HCT116 (cell line): Measurements from ENCODE around the gene FNIP2. TPM values are rescaled to one million over a fixed set of nuclear protein-coding genes. Genes with fewer than 3 reads are reported as not detected.

Experiments used
- ATAC-seq: fragments of 200-7000 bp; cut with Tn5 transposase; 2 replicates; pipeline ENCODE4 v1.9.1; 2020; ENCODE audit warnings: mild to moderate bottlenecking, moderate library complexity
- BruUV-seq: library from RNA; stranded (reverse); fragments of 400-500 nt; replicated peaks from 2 replicates; lab custom pipeline; 2021; lab: Mats Ljungman, UMichigan
- CTCF ChIA-PET: fragments of 300-600 bp; sonication (Branson Sonifier 250); formaldehyde crosslinking; loops from one replicate; lab custom pipeline; 2021; ENCODE audit warnings: antibody characterized with exemption; lab: Charles Lee
- POLR2A ChIA-PET: fragments of 300-600, 350-600 bp; sonication (Branson Sonifier 250); formaldehyde crosslinking; loops from one replicate; lab custom pipeline; 2021; ENCODE audit warnings: antibody characterized with exemption; lab: Charles Lee
- RAD21 ChIA-PET, 2 experiments: fragments of 300-600 bp; sonication (Branson Sonifier 250); formaldehyde crosslinking; loops; one replicate each; lab custom pipeline; 2023; ENCODE audit warnings: low total read pairs in 2 of 2; ENCODE audit not compliant: uncharacterized antibody in 2 of 2, unreplicated experiment in 2 of 2, low non-redundant PET in 1 of 2; lab: Charles Lee
- DNase-seq: peaks from one replicate; pipeline ENCODE4 v3.0.0-alpha.2; 2010; ENCODE audit warnings: low read depth, low spot score
- H2AFZ ChIP-seq: fragments of 200-600 bp; shearing (Covaris generic), sonication (generic); 2 replicates; pipeline ENCODE4 v1.6.1; 2017; ENCODE audit warnings: low read depth, mixed run types, mixed read lengths, antibody characterized with exemption, low read length; ENCODE audit not compliant: poor library complexity, severe bottlenecking
- H3K27ac ChIP-seq: 2 replicates; pipeline ENCODE4 v1.5.1; 2012; ENCODE audit warnings: low read depth, low read length
- H3K27me3 ChIP-seq: fragments of 200-600 bp; sonication (generic); 2 replicates; pipeline ENCODE4 v1.6.1; 2016; ENCODE audit warnings: mixed run types, low read length, mixed read lengths; ENCODE audit not compliant: insufficient read depth
- H3K36me3 ChIP-seq, 2 experiments: fragments of 200-500 bp in 1 of 2; fragments of 200-600 bp in 1 of 2; sonication (Bioruptor generic) in 1 of 2; sonication (generic) in 1 of 2; 2 replicates each; pipeline versions ENCODE4 v1.5.1 to v1.6.1; 2014 to 2016; ENCODE audit warnings: low read length in 2 of 2, inconsistent platforms in 1 of 2, mixed read lengths in 1 of 2, mixed run types in 1 of 2; ENCODE audit not compliant: insufficient read depth in 2 of 2, control insufficient read depth in 1 of 2
- H3K4me1 ChIP-seq, 2 experiments: fragments of 200-600 bp in 1 of 2; sonication (generic) in 1 of 2; 2 replicates each; pipeline versions ENCODE4 v1.5.1 to v1.6.1; 2012 to 2017; ENCODE audit warnings: low read length in 2 of 2, inconsistent platforms in 1 of 2, mild to moderate bottlenecking in 1 of 2, mixed read lengths in 1 of 2, mixed run types in 1 of 2, moderate library complexity in 1 of 2; ENCODE audit not compliant: insufficient read depth in 2 of 2, control insufficient read depth in 1 of 2
- H3K4me2 ChIP-seq: fragments of 200-600 bp; sonication (generic); 2 replicates; pipeline ENCODE4 v1.6.1; 2017; ENCODE audit warnings: mixed run types, low read length, mixed read lengths
- H3K4me3 ChIP-seq, 2 experiments: fragments of 200-600 bp in 1 of 2; sonication (generic) in 1 of 2; replicated peaks in 1 of 2; 2 replicates each; pipeline ENCODE4 v1.5.1; 2011 to 2016; ENCODE audit warnings: low read length in 2 of 2, control low read depth in 1 of 2, low read depth in 1 of 2, mild to moderate bottlenecking in 1 of 2, mixed read lengths in 1 of 2, mixed run types in 1 of 2
- H3K79me2 ChIP-seq: fragments of 200-600 bp; sonication (generic); 2 replicates; pipeline ENCODE4 v1.6.1; 2017; ENCODE audit warnings: mild to moderate bottlenecking, mixed run types, low read length, moderate library complexity, mixed read lengths; ENCODE audit not compliant: insufficient read depth
- H3K9ac ChIP-seq: fragments of 200-600 bp; sonication (generic); 2 replicates; pipeline ENCODE4 v1.6.1; 2016; ENCODE audit warnings: low read length, mixed read lengths
- H3K9me2 ChIP-seq: fragments of 200-600 bp; sonication (generic), shearing (Covaris generic); 2 replicates; pipeline ENCODE4 v1.6.1; 2017; ENCODE audit warnings: mixed run types, mild to moderate bottlenecking, moderate library complexity; ENCODE audit not compliant: insufficient read depth
- H3K9me3 ChIP-seq, 2 experiments: fragments of 200-500 bp in 1 of 2; fragments of 200-600 bp in 1 of 2; sonication (Bioruptor generic) in 1 of 2; sonication (generic) in 1 of 2; 2 replicates each; pipeline ENCODE4 v1.6.1; 2014 to 2017; ENCODE audit warnings: low read length in 2 of 2, mixed read lengths in 2 of 2, inconsistent platforms in 1 of 2, low read depth in 1 of 2, mild to moderate bottlenecking in 1 of 2, mixed run types in 1 of 2, moderate library complexity in 1 of 2; ENCODE audit not compliant: control insufficient read depth in 1 of 2, insufficient read depth in 1 of 2
- H4K20me1 ChIP-seq: fragments of 200-600 bp; sonication (generic), shearing (Covaris generic); 2 replicates; pipeline ENCODE4 v1.6.1; 2017; ENCODE audit warnings: mixed run types, mild to moderate bottlenecking, moderate library complexity; ENCODE audit not compliant: insufficient read depth
- CBX3 ChIP-seq: IDR thresholded peaks from 2 replicates; pipeline ENCODE4 v1.6.1; 2012; ENCODE audit warnings: low read depth
- CTCF ChIP-seq, 3 experiments: fragments of 200-600 bp in 1 of 3; sonication (generic) in 1 of 3; IDR thresholded peaks in 2 of 3; conservative IDR thresholded peaks in 1 of 3; 2 replicates each; pipeline ENCODE4 v1.5.1; 2012 to 2017; ENCODE audit warnings: low read depth in 2 of 3, low read length in 2 of 3, antibody characterized with exemption in 1 of 3, borderline replicate concordance in 1 of 3, control low read depth in 1 of 3, mild to moderate bottlenecking in 1 of 3, mixed read lengths in 1 of 3, mixed run types in 1 of 3, moderate library complexity in 1 of 3; ENCODE audit not compliant: insufficient read depth in 1 of 3
- EZH2 ChIP-seq: fragments of 200-600 bp; sonication (generic); IDR thresholded peaks from 2 replicates; pipeline ENCODE4 v1.6.1; 2017; ENCODE audit warnings: antibody characterized with exemption, mixed run types
- JUND ChIP-seq: IDR thresholded peaks from 2 replicates; pipeline ENCODE4 v1.6.1; 2012
- POLR2AphosphoS5 ChIP-seq: IDR thresholded peaks from 2 replicates; pipeline ENCODE4 v1.6.1; 2011; ENCODE audit warnings: mild to moderate bottlenecking, low read depth, low read length, moderate library complexity
- SP1 ChIP-seq: IDR thresholded peaks from 2 replicates; pipeline ENCODE4 v1.6.1; 2012; ENCODE audit warnings: low read depth
- ZBTB33 ChIP-seq: IDR thresholded peaks from 2 replicates; pipeline ENCODE4 v1.6.1; 2011; ENCODE audit warnings: mild to moderate bottlenecking, low read length, moderate library complexity; ENCODE audit not compliant: insufficient replicate concordance; ENCODE audit errors: extremely low read depth
- intact Hi-C: fragments of 100-400 bp; cut with micrococcal nuclease; formaldehyde crosslinking; loops from 2 replicates; pipeline ENCODE4 v1.10.0; 2022
- total RNA-seq: library from RNA; stranded (reverse); gene quantifications from one replicate; pipeline ENCODE4 v1.2.1, GENCODE V29; 2021; ENCODE audit not compliant: unreplicated experiment
- TF ChIP-seq, protein P1 (sequence below): IDR thresholded peaks from 2 replicates; pipeline ENCODE4 v1.6.1; 2012; ENCODE audit warnings: low read depth

FNIP2 gene
- total RNA-seq, 1 experiment from 2014 or later, result 4.8 TPM

DNA sequence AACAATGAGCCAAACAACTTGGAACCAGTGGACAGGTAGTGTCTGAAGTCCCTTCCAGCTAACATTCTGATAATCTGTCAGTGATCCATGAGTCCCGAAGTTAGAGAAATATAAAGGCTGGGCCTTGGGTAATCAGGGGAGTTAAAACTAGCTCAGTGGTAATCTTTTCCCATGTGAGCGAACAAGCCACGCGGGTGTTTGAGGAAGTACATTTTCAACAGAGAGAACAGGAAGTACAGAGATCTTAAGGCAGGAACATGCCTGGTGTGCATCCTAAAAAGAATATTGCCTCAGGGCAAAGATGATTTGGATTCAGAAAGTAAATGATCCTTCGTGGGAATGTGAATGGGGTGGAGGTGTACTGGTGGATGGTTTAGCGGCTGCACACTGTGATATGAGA, 42.9 kb downstream of the FNIP2 start:
- ATAC-seq, result no peak
- Histone ChIP-seq H2AFZ (no peak overlapping the region), H3K9me3 (no peaks in the 10 kb centered on the region), H3K27me3 (no peaks in the 10 kb centered on the region), H3K9me2 (no peaks in the 10 kb centered on the region), H3K27ac (no peak overlapping the region), H4K20me1 (no peaks in the 10 kb centered on the region), H3K79me2 (no peaks in the 10 kb centered on the region), H3K36me3 (no peaks in the 10 kb centered on the region), H3K4me1 (peaks cover 15 to 18% of the 10 kb centered on the region in 2 experiments), H3K4me2 (no peak overlapping the region), H3K9ac (no peak overlapping the region), H3K4me3 (no peak overlapping the region)
- intact Hi-C loops, result no loop called here
- POLR2A ChIA-PET, result no interaction called here
- RAD21 ChIA-PET, result no interaction called here
- no TSS peak for BruUV-seq
- CTCF ChIA-PET, result no interaction called here
- TF ChIP-seq, protein P1, sequence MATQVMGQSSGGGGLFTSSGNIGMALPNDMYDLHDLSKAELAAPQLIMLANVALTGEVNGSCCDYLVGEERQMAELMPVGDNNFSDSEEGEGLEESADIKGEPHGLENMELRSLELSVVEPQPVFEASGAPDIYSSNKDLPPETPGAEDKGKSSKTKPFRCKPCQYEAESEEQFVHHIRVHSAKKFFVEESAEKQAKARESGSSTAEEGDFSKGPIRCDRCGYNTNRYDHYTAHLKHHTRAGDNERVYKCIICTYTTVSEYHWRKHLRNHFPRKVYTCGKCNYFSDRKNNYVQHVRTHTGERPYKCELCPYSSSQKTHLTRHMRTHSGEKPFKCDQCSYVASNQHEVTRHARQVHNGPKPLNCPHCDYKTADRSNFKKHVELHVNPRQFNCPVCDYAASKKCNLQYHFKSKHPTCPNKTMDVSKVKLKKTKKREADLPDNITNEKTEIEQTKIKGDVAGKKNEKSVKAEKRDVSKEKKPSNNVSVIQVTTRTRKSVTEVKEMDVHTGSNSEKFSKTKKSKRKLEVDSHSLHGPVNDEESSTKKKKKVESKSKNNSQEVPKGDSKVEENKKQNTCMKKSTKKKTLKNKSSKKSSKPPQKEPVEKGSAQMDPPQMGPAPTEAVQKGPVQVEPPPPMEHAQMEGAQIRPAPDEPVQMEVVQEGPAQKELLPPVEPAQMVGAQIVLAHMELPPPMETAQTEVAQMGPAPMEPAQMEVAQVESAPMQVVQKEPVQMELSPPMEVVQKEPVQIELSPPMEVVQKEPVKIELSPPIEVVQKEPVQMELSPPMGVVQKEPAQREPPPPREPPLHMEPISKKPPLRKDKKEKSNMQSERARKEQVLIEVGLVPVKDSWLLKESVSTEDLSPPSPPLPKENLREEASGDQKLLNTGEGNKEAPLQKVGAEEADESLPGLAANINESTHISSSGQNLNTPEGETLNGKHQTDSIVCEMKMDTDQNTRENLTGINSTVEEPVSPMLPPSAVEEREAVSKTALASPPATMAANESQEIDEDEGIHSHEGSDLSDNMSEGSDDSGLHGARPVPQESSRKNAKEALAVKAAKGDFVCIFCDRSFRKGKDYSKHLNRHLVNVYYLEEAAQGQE, result no peak
- no peak for TF ChIP-seq SP1
- TF ChIP-seq CBX3, result no peak
- TF ChIP-seq ZBTB33, result no peak
- no peak for TF ChIP-seq CTCF (IDR thresholded peaks at IDR 0.05 in 2 of 3, conservative IDR thresholded peaks at IDR 0.05 in 1 of 3; ENCODE audit: borderline replicate concordance in 1 of 3, insufficient read depth in 1 of 3, low read depth in 2 of 3, low read length in 2 of 3)
- TF ChIP-seq POLR2AphosphoS5, result no peak
- TF ChIP-seq JUND, result no peak
- no peak for TF ChIP-seq EZH2
- no peak for DNase-seq
